HCT116 (cell line): Measurements from ENCODE around the gene MAP3K4. TPM values are rescaled to one million over a fixed set of nuclear protein-coding genes. Genes with fewer than 3 reads are reported as not detected.

Experiments
- ATAC-seq: fragments of 200-7000 bp; cut with Tn5 transposase; 2 replicates; pipeline ENCODE4 v1.9.1; 2020; ENCODE audit warnings: mild to moderate bottlenecking, moderate library complexity
- BruUV-seq: library from RNA; stranded (reverse); fragments of 400-500 nt; replicated peaks from 2 replicates; lab custom pipeline; 2021; lab: Mats Ljungman, UMichigan
- CTCF ChIA-PET: fragments of 300-600 bp; sonication (Branson Sonifier 250); formaldehyde crosslinking; loops from one replicate; lab custom pipeline; 2021; ENCODE audit warnings: antibody characterized with exemption; lab: Charles Lee
- POLR2A ChIA-PET: fragments of 300-600, 350-600 bp; sonication (Branson Sonifier 250); formaldehyde crosslinking; loops from one replicate; lab custom pipeline; 2021; ENCODE audit warnings: antibody characterized with exemption; lab: Charles Lee
- RAD21 ChIA-PET, 2 experiments: fragments of 300-600 bp; sonication (Branson Sonifier 250); formaldehyde crosslinking; loops; one replicate each; lab custom pipeline; 2023; ENCODE audit warnings: low total read pairs in 2 of 2; ENCODE audit not compliant: uncharacterized antibody in 2 of 2, unreplicated experiment in 2 of 2, low non-redundant PET in 1 of 2; lab: Charles Lee
- DNase-seq: peaks from one replicate; pipeline ENCODE4 v3.0.0-alpha.2; 2010; ENCODE audit warnings: low read depth, low spot score
- H2AFZ ChIP-seq: fragments of 200-600 bp; shearing (Covaris generic), sonication (generic); 2 replicates; pipeline ENCODE4 v1.6.1; 2017; ENCODE audit warnings: low read depth, mixed run types, mixed read lengths, antibody characterized with exemption, low read length; ENCODE audit not compliant: poor library complexity, severe bottlenecking
- H3K27ac ChIP-seq: 2 replicates; pipeline ENCODE4 v1.5.1; 2012; ENCODE audit warnings: low read depth, low read length
- H3K27me3 ChIP-seq: fragments of 200-600 bp; sonication (generic); 2 replicates; pipeline ENCODE4 v1.6.1; 2016; ENCODE audit warnings: mixed run types, low read length, mixed read lengths; ENCODE audit not compliant: insufficient read depth
- H3K36me3 ChIP-seq, 2 experiments: fragments of 200-500 bp in 1 of 2; fragments of 200-600 bp in 1 of 2; sonication (Bioruptor generic) in 1 of 2; sonication (generic) in 1 of 2; 2 replicates each; pipeline versions ENCODE4 v1.5.1 to v1.6.1; 2014 to 2016; ENCODE audit warnings: low read length in 2 of 2, inconsistent platforms in 1 of 2, mixed read lengths in 1 of 2, mixed run types in 1 of 2; ENCODE audit not compliant: insufficient read depth in 2 of 2, control insufficient read depth in 1 of 2
- H3K4me1 ChIP-seq, 2 experiments: fragments of 200-600 bp in 1 of 2; sonication (generic) in 1 of 2; 2 replicates each; pipeline versions ENCODE4 v1.5.1 to v1.6.1; 2012 to 2017; ENCODE audit warnings: low read length in 2 of 2, inconsistent platforms in 1 of 2, mild to moderate bottlenecking in 1 of 2, mixed read lengths in 1 of 2, mixed run types in 1 of 2, moderate library complexity in 1 of 2; ENCODE audit not compliant: insufficient read depth in 2 of 2, control insufficient read depth in 1 of 2
- H3K4me2 ChIP-seq: fragments of 200-600 bp; sonication (generic); 2 replicates; pipeline ENCODE4 v1.6.1; 2017; ENCODE audit warnings: mixed run types, low read length, mixed read lengths
- H3K4me3 ChIP-seq, 2 experiments: fragments of 200-600 bp in 1 of 2; sonication (generic) in 1 of 2; replicated peaks in 1 of 2; 2 replicates each; pipeline ENCODE4 v1.5.1; 2011 to 2016; ENCODE audit warnings: low read length in 2 of 2, control low read depth in 1 of 2, low read depth in 1 of 2, mild to moderate bottlenecking in 1 of 2, mixed read lengths in 1 of 2, mixed run types in 1 of 2
- H3K79me2 ChIP-seq: fragments of 200-600 bp; sonication (generic); 2 replicates; pipeline ENCODE4 v1.6.1; 2017; ENCODE audit warnings: mild to moderate bottlenecking, mixed run types, low read length, moderate library complexity, mixed read lengths; ENCODE audit not compliant: insufficient read depth
- H3K9ac ChIP-seq: fragments of 200-600 bp; sonication (generic); 2 replicates; pipeline ENCODE4 v1.6.1; 2016; ENCODE audit warnings: low read length, mixed read lengths
- H3K9me2 ChIP-seq: fragments of 200-600 bp; sonication (generic), shearing (Covaris generic); 2 replicates; pipeline ENCODE4 v1.6.1; 2017; ENCODE audit warnings: mixed run types, mild to moderate bottlenecking, moderate library complexity; ENCODE audit not compliant: insufficient read depth
- H3K9me3 ChIP-seq, 2 experiments: fragments of 200-500 bp in 1 of 2; fragments of 200-600 bp in 1 of 2; sonication (Bioruptor generic) in 1 of 2; sonication (generic) in 1 of 2; 2 replicates each; pipeline ENCODE4 v1.6.1; 2014 to 2017; ENCODE audit warnings: low read length in 2 of 2, mixed read lengths in 2 of 2, inconsistent platforms in 1 of 2, low read depth in 1 of 2, mild to moderate bottlenecking in 1 of 2, mixed run types in 1 of 2, moderate library complexity in 1 of 2; ENCODE audit not compliant: control insufficient read depth in 1 of 2, insufficient read depth in 1 of 2
- H4K20me1 ChIP-seq: fragments of 200-600 bp; sonication (generic), shearing (Covaris generic); 2 replicates; pipeline ENCODE4 v1.6.1; 2017; ENCODE audit warnings: mixed run types, mild to moderate bottlenecking, moderate library complexity; ENCODE audit not compliant: insufficient read depth
- CEBPB ChIP-seq: IDR thresholded peaks from 2 replicates; pipeline ENCODE4 v1.6.1; 2012; ENCODE audit warnings: low read depth
- CTCF ChIP-seq, 3 experiments: fragments of 200-600 bp in 1 of 3; sonication (generic) in 1 of 3; IDR thresholded peaks in 2 of 3; conservative IDR thresholded peaks in 1 of 3; 2 replicates each; pipeline ENCODE4 v1.5.1; 2012 to 2017; ENCODE audit warnings: low read depth in 2 of 3, low read length in 2 of 3, antibody characterized with exemption in 1 of 3, borderline replicate concordance in 1 of 3, control low read depth in 1 of 3, mild to moderate bottlenecking in 1 of 3, mixed read lengths in 1 of 3, mixed run types in 1 of 3, moderate library complexity in 1 of 3; ENCODE audit not compliant: insufficient read depth in 1 of 3
- EGR1 ChIP-seq: IDR thresholded peaks from 2 replicates; pipeline ENCODE4 v1.6.1; 2012; ENCODE audit warnings: low read depth
- ELF1 ChIP-seq: IDR thresholded peaks from 2 replicates; pipeline ENCODE4 v1.6.1; 2012; ENCODE audit warnings: low read depth, borderline replicate concordance
- EZH2 ChIP-seq: fragments of 200-600 bp; sonication (generic); IDR thresholded peaks from 2 replicates; pipeline ENCODE4 v1.6.1; 2017; ENCODE audit warnings: antibody characterized with exemption, mixed run types
- EZH2phosphoT487 ChIP-seq: fragments of 200-600 bp; IDR thresholded peaks from 2 replicates; pipeline ENCODE4 v1.6.1; 2018; ENCODE audit warnings: antibody characterized with exemption, borderline replicate concordance
- FOSL1 ChIP-seq: IDR thresholded peaks from 2 replicates; pipeline ENCODE4 v1.6.1; 2012; ENCODE audit warnings: low read depth
- JUND ChIP-seq: IDR thresholded peaks from 2 replicates; pipeline ENCODE4 v1.6.1; 2012
- POLR2AphosphoS5 ChIP-seq: IDR thresholded peaks from 2 replicates; pipeline ENCODE4 v1.6.1; 2011; ENCODE audit warnings: mild to moderate bottlenecking, low read depth, low read length, moderate library complexity
- RAD21 ChIP-seq: IDR thresholded peaks from 2 replicates; pipeline ENCODE4 v1.6.1; 2012; ENCODE audit warnings: low read depth, mild to moderate bottlenecking
- SIN3A ChIP-seq: IDR thresholded peaks from 2 replicates; pipeline ENCODE4 v1.6.1; 2012; ENCODE audit warnings: low read depth
- SRF ChIP-seq: IDR thresholded peaks from 2 replicates; pipeline ENCODE4 v1.6.1; 2012; ENCODE audit warnings: low read depth
- TCF7L2 ChIP-seq: IDR thresholded peaks from 2 replicates; pipeline ENCODE4 v1.7.0; 2011; ENCODE audit warnings: borderline replicate concordance, inconsistent platforms; ENCODE audit not compliant: insufficient read depth, insufficient read length; ENCODE audit errors: extremely low read depth
- YY1 ChIP-seq: IDR thresholded peaks from 2 replicates; pipeline ENCODE4 v1.6.1; 2011; ENCODE audit warnings: low read length, low read depth, moderate library complexity, mild to moderate bottlenecking; ENCODE audit not compliant: insufficient replicate concordance; ENCODE audit errors: extremely low read depth
- ZFX ChIP-seq: fragments of 450-650 bp; IDR thresholded peaks from 2 replicates; pipeline ENCODE4 v1.6.1; 2017
- intact Hi-C: fragments of 100-400 bp; cut with micrococcal nuclease; formaldehyde crosslinking; loops from 2 replicates; pipeline ENCODE4 v1.10.0; 2022
- total RNA-seq: library from RNA; stranded (reverse); gene quantifications from one replicate; pipeline ENCODE4 v1.2.1, GENCODE V29; 2021; ENCODE audit not compliant: unreplicated experiment
- TF ChIP-seq, protein P1 (sequence below): IDR thresholded peaks from 2 replicates; pipeline ENCODE4 v1.6.1; 2012

Gene MAP3K4
- total RNA-seq, 1 experiment from 2014 or later, result 46.5 TPM

DNA sequence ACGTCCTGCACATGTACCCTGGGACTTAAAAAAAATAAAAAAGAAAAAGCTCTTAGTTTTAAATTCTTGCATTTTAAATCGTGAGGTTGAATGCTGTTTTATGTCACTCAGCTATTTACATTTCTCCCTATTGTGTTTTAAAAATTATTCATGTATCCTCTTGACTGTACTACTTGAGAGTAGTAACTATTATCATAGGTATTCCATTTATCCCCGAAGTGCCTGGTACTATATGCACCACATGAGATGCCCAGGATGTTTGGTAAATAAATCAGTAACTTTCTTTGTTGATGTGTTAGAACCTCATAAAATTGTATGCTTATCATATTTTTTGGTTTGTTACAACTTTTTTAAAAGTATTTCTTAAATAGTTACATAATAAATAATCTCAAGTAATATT, 18.4 kb downstream of the MAP3K4 start:
- no peak overlapping the region for H2AFZ ChIP-seq
- no TSS peak for BruUV-seq
- CTCF ChIA-PET, result no interaction called here

More for the DNA sequence above, 18.4 kb downstream of the MAP3K4 start:
- no peak overlapping the region for H3K4me3 ChIP-seq
- H3K4me2 ChIP-seq, result no peak overlapping the region
- intact Hi-C loops, result no loop called here
- no peaks in the 10 kb centered on the region for H3K9me3 ChIP-seq
- no peaks in the 10 kb centered on the region for H3K9me2 ChIP-seq
- no peaks in the 10 kb centered on the region for H3K4me1 ChIP-seq
- ATAC-seq (no peak), DNase-seq (no peak)
- no peak for TF ChIP-seq EZH2
- TF ChIP-seq, protein P1, sequence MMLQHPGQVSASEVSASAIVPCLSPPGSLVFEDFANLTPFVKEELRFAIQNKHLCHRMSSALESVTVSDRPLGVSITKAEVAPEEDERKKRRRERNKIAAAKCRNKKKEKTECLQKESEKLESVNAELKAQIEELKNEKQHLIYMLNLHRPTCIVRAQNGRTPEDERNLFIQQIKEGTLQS, result no peak
- no peak for TF ChIP-seq CEBPB
- TF ChIP-seq JUND, result no peak
- no peak for TF ChIP-seq CTCF (IDR thresholded peaks at IDR 0.05 in 2 of 3, conservative IDR thresholded peaks at IDR 0.05 in 1 of 3; ENCODE audit: borderline replicate concordance in 1 of 3, insufficient read depth in 1 of 3, low read depth in 2 of 3, low read length in 2 of 3)
- TF ChIP-seq SRF, result no peak
- no peak for TF ChIP-seq TCF7L2
- no peak for TF ChIP-seq YY1
- no peak for TF ChIP-seq EZH2phosphoT487
- TF ChIP-seq ELF1, result no peak
- no peak for TF ChIP-seq POLR2AphosphoS5
- TF ChIP-seq FOSL1, result no peak
- TF ChIP-seq RAD21, result no peak
- no peak for TF ChIP-seq EGR1
- TF ChIP-seq ZFX, result no peak
- no peak for TF ChIP-seq SIN3A
- peaks cover 91% of the 10 kb centered on the region for H3K79me2 ChIP-seq
- peaks cover 3% of the 10 kb centered on the region; the same call in 1 of the 2 replicates for H4K20me1 ChIP-seq
- no peak overlapping the region for H3K27ac ChIP-seq
- no peaks in the 10 kb centered on the region for H3K27me3 ChIP-seq
- ChIA-PET POLR2A (no interaction called here), RAD21 (no interaction called here)
- H3K9ac ChIP-seq, result no peak overlapping the region
- no peaks in the 10 kb centered on the region for H3K36me3 ChIP-seq
